OCI-LY1 (cell line): ENCODE results near the gene CCNQ.

ENCODE experiments used
- H2AFZ ChIP-seq: fragments of 200-600 bp; sonication (generic), shearing (Covaris generic); 2 replicates; pipeline ENCODE4 v1.6.0; 2014; ENCODE audit warnings: antibody characterized with exemption, mild to moderate bottlenecking, low read length
- H3F3A ChIP-seq: fragments of 200-600 bp; sonication (generic), shearing (Covaris generic); 2 replicates; pipeline ENCODE4 v1.6.0; 2014; ENCODE audit warnings: mild to moderate bottlenecking, antibody characterized with exemption, low read length, moderate library complexity; ENCODE audit not compliant: insufficient read depth
- H3K27ac ChIP-seq: fragments of 200-600 bp; sonication (generic); 2 replicates; pipeline ENCODE4 v1.5.1; 2014; ENCODE audit warnings: low read length, mixed run types, mild to moderate bottlenecking, low read depth; ENCODE audit not compliant: poor library complexity, severe bottlenecking
- H3K27me3 ChIP-seq: fragments of 200-600 bp; sonication (generic); 2 replicates; pipeline ENCODE4 v1.6.0; 2014; ENCODE audit warnings: antibody characterized with exemption, mild to moderate bottlenecking, low read length, moderate library complexity; ENCODE audit not compliant: insufficient read depth
- H3K36me3 ChIP-seq: fragments of 200-600 bp; sonication (generic); 2 replicates; pipeline ENCODE4 v1.6.1; 2014; ENCODE audit warnings: mild to moderate bottlenecking, antibody characterized with exemption, low read length, moderate library complexity, mixed read lengths; ENCODE audit not compliant: insufficient read depth
- H3K4me1 ChIP-seq: fragments of 200-600 bp; sonication (generic); 2 replicates; pipeline ENCODE4 v1.5.1; 2014; ENCODE audit warnings: mild to moderate bottlenecking, low read length, moderate library complexity; ENCODE audit not compliant: insufficient read depth, severe bottlenecking
- H3K4me2 ChIP-seq: fragments of 200-600 bp; sonication (generic), shearing (Covaris generic); 2 replicates; pipeline ENCODE4 v1.6.1; 2014; ENCODE audit warnings: low read length
- H3K4me3 ChIP-seq: fragments of 200-600 bp; sonication (generic); 2 replicates; pipeline ENCODE4 v1.5.1; 2014; ENCODE audit warnings: low read length, low read depth, mild to moderate bottlenecking, mixed read lengths; ENCODE audit not compliant: poor library complexity, severe bottlenecking
- H3K79me2 ChIP-seq: fragments of 200-600 bp; shearing (Covaris generic); 2 replicates; pipeline ENCODE4 v1.6.1; 2016; ENCODE audit warnings: mixed run types, low read length, mixed read lengths; ENCODE audit not compliant: insufficient read depth
- H3K9ac ChIP-seq: fragments of 200-600 bp; sonication (generic), shearing (Covaris generic); 2 replicates; pipeline ENCODE4 v1.6.1; 2014; ENCODE audit warnings: mild to moderate bottlenecking, low read length, mixed read lengths
- H3K9me2 ChIP-seq: fragments of 200-600 bp; sonication (generic), shearing (Covaris generic); 2 replicates; pipeline ENCODE4 v1.6.1; 2014; ENCODE audit warnings: low read depth, mild to moderate bottlenecking, low read length, mixed read lengths
- H3K9me3 ChIP-seq: fragments of 200-600 bp; shearing (Covaris generic); 2 replicates; pipeline ENCODE4 v1.6.1; 2014; ENCODE audit warnings: low read length, mixed read lengths
- H4K20me1 ChIP-seq: fragments of 200-600 bp; sonication (generic), shearing (Covaris generic); 2 replicates; pipeline ENCODE4 v1.6.0; 2016; ENCODE audit warnings: mild to moderate bottlenecking, low read length; ENCODE audit not compliant: insufficient read depth
- CTCF ChIP-seq: fragments of 200-600 bp; sonication (generic), shearing (Covaris generic); IDR thresholded peaks from 2 replicates; pipeline ENCODE4 v1.5.1; 2017; ENCODE audit warnings: mild to moderate bottlenecking, antibody characterized with exemption, low read length, moderate library complexity, mixed read lengths
- EZH2 ChIP-seq: fragments of 200-600 bp; sonication (generic), shearing (Covaris generic); IDR thresholded peaks from 2 replicates; pipeline ENCODE4 v1.8.0; 2017; ENCODE audit warnings: borderline replicate concordance, mixed run types, mild to moderate bottlenecking, antibody characterized with exemption, low read length, moderate library complexity, mixed read lengths

The CCNQ gene

GRCh38 chrX:153643431-153644351 is 44.8 kb upstream of the CCNQ start:
- Histone ChIP-seq H3K27me3 (no peaks in the 10 kb centered on the region; the same call in 1 of the 2 replicates), H3K4me1 (no peaks in the 10 kb centered on the region), H3K4me3 (no peak overlapping the region), H4K20me1 (no peaks in the 10 kb centered on the region), H3K9me3 (no peaks in the 10 kb centered on the region), H3K9ac (no peak overlapping the region), H3K4me2 (no peak overlapping the region; the same call in 1 of the 2 replicates), H3K36me3 (no peaks in the 10 kb centered on the region), H2AFZ (no peak overlapping the region), H3F3A (no peaks in the 10 kb centered on the region), H3K79me2 (no peaks in the 10 kb centered on the region), H3K9me2 (no peaks in the 10 kb centered on the region), H3K27ac (no peak overlapping the region)
- TF ChIP-seq EZH2: no peak
- no peak; the same call in 1 of the 2 replicates for TF ChIP-seq CTCF

- H3F3A ChIP-seq: no peaks in the 10 kb centered on the region
- no peaks in the 10 kb centered on the region; the same call in 1 of the 2 replicates for H3K27me3 ChIP-seq
- H3K36me3 ChIP-seq: no peaks in the 10 kb centered on the region
- H3K79me2 ChIP-seq: no peaks in the 10 kb centered on the region
- H2AFZ ChIP-seq: no peak overlapping the region
- H3K9me3 ChIP-seq: no peaks in the 10 kb centered on the region
- no peak overlapping the region for H3K9ac ChIP-seq
- no peaks in the 10 kb centered on the region for H3K4me1 ChIP-seq
- no peaks in the 10 kb centered on the region for H3K9me2 ChIP-seq
- no peak overlapping the region for H3K4me2 ChIP-seq
- no peak overlapping the region for H3K27ac ChIP-seq
- H4K20me1 ChIP-seq: no peaks in the 10 kb centered on the region
- TF ChIP-seq EZH2 (no peak), CTCF (no peak)
- H3K4me3 ChIP-seq: no peak overlapping the region
These were observed 43.9 kb upstream of the CCNQ start for GRCh38 chrX:153642655-153643430.

- Histone ChIP-seq H3K9me3 (no peaks in the 10 kb centered on the region), H3K27ac (no peak overlapping the region), H3K9ac (no peak overlapping the region), H3K4me1 (no peaks in the 10 kb centered on the region), H4K20me1 (no peaks in the 10 kb centered on the region), H3K36me3 (no peaks in the 10 kb centered on the region), H3K4me3 (no peak overlapping the region), H3K4me2 (no peak overlapping the region), H2AFZ (no peak overlapping the region), H3F3A (no peaks in the 10 kb centered on the region), H3K27me3 (no peaks in the 10 kb centered on the region; the same call in 1 of the 2 replicates), H3K79me2 (no peaks in the 10 kb centered on the region), H3K9me2 (no peaks in the 10 kb centered on the region)
- TF ChIP-seq EZH2 (no peak), CTCF (no peak)
These were observed 43.2 kb upstream of the CCNQ start for GRCh38 chrX:153642051-153642654.
